HepG2 (cell line): ENCODE measurements around the gene SPATA33. TPM values are rescaled to one million over a fixed set of nuclear protein-coding genes. Genes with fewer than 3 reads are reported as not detected.
A peak's percentile ranks its signal among the peaks of the same experiment; 100 is the strongest.

Experiments
- ATAC-seq: fragments of 200-7000 bp; cut with Tn5 transposase; 3 replicates; pipeline ENCODE4 v1.9.1; 2020; ENCODE audit warnings: mild to moderate bottlenecking, moderate library complexity
- BruUV-seq: library from RNA; stranded (reverse); fragments of 400-500 nt; replicated peaks from 2 replicates; lab custom pipeline; 2021; lab: Mats Ljungman, UMichigan
- CTCF ChIA-PET: fragments of 300-600 bp; formaldehyde crosslinking; extraction: SDS; loops from one replicate; lab custom pipeline; 2021; ENCODE audit warnings: low total read pairs, inconsistent platforms, low intra/inter-chr PET ratio; lab: Yijun Ruan, JAX
- POLR2A ChIA-PET: fragments of 350-600 bp; sonication (Branson Sonifier 250); formaldehyde crosslinking; loops from one replicate; lab custom pipeline; 2020; ENCODE audit warnings: antibody characterized with exemption, inconsistent platforms; lab: Yijun Ruan, JAX
- DNase-seq: peaks from one replicate; pipeline ENCODE4 v3.0.0-alpha.2; 2015; ENCODE audit warnings: low spot score
- FAIRE-seq: peaks from 3 replicates; lab custom pipeline; 2011; peaks lifted over from hg19 to GRCh38; lab: Jason Lieb, UNC
- H2AFZ ChIP-seq: one replicate; pipeline ENCODE4 v1.6.1; 2011; ENCODE audit warnings: low read length, inconsistent platforms
- H3K27ac ChIP-seq: fragments of 300-600 bp; 3 replicates; pipeline ENCODE4 v1.8.0; 2011; ENCODE audit warnings: mixed run types, mild to moderate bottlenecking, mixed read lengths, low read length, inconsistent platforms; ENCODE audit not compliant: insufficient read depth; ENCODE audit errors: extremely low read length
- H3K27me3 ChIP-seq, 2 experiments: fragments of 200-600 bp in 1 of 2; 2 replicates in 1 of 2; 3 replicates in 1 of 2; pipeline versions ENCODE4 v1.6.0 to v1.8.0; 2011; ENCODE audit warnings: low read length in 2 of 2, mild to moderate bottlenecking in 2 of 2, moderate library complexity in 2 of 2, inconsistent platforms in 1 of 2; ENCODE audit not compliant: insufficient read depth in 2 of 2, control insufficient read depth in 1 of 2
- H3K36me3 ChIP-seq, 2 experiments: fragments of 200-600 bp in 1 of 2; replicated peaks in 1 of 2; 2 replicates in 1 of 2; 3 replicates in 1 of 2; pipeline versions ENCODE4 v1.5.1 to v1.8.0; 2011; ENCODE audit warnings: low read length in 2 of 2, inconsistent platforms in 1 of 2; ENCODE audit not compliant: insufficient read depth in 2 of 2, control insufficient read depth in 1 of 2
- H3K4me1 ChIP-seq: 2 replicates; pipeline ENCODE4 v1.5.1; 2012; ENCODE audit warnings: low read length, inconsistent platforms; ENCODE audit not compliant: insufficient read depth
- H3K4me2 ChIP-seq: 2 replicates; pipeline ENCODE4 v1.6.0; 2011; ENCODE audit warnings: low read depth, low read length, inconsistent platforms
- H3K4me3 ChIP-seq, 3 experiments: fragments of 200-600 bp in 1 of 3; sonication (generic), shearing (Covaris generic) in 1 of 3; replicated peaks in 1 of 3; 2 replicates each; pipeline ENCODE4 v1.5.1; 2011 to 2016; ENCODE audit warnings: low read length in 3 of 3, inconsistent platforms in 2 of 3, low read depth in 2 of 3, mild to moderate bottlenecking in 2 of 3, control low read depth in 1 of 3, mixed read lengths in 1 of 3; ENCODE audit not compliant: insufficient read depth in 1 of 3
- H3K79me2 ChIP-seq: one replicate; pipeline ENCODE4 v1.6.1; 2011; ENCODE audit warnings: low read length, inconsistent platforms; ENCODE audit not compliant: insufficient read depth
- H3K9ac ChIP-seq: 2 replicates; pipeline ENCODE4 v1.6.0; 2011; ENCODE audit warnings: mild to moderate bottlenecking, low read depth, low read length, inconsistent platforms; ENCODE audit not compliant: insufficient read depth
- H3K9me3 ChIP-seq: 2 replicates; pipeline ENCODE4 v1.5.1; 2012; ENCODE audit warnings: mild to moderate bottlenecking, low read length
- H4K20me1 ChIP-seq: 2 replicates; pipeline ENCODE4 v1.6.0; 2011; ENCODE audit warnings: inconsistent platforms, mild to moderate bottlenecking, low read length, moderate library complexity; ENCODE audit not compliant: insufficient read depth
- ATF7 ChIP-seq, 2 experiments: fragments of 450-650 bp in 1 of 2; sonication (generic) in 1 of 2; formaldehyde crosslinking in 1 of 2; IDR thresholded peaks; 2 replicates each; pipeline versions ENCODE4 v1.4.0 to v1.6.1; 2016 to 2020; ENCODE audit warnings: antibody characterized with exemption in 1 of 2, mild to moderate bottlenecking in 1 of 2, missing genetic modification reagents in 1 of 2
- NRL ChIP-seq: sonication (generic); formaldehyde crosslinking; IDR thresholded peaks from 2 replicates; pipeline ENCODE4 v1.5.0; 2020; ENCODE audit warnings: missing genetic modification reagents, mild to moderate bottlenecking, moderate library complexity, borderline replicate concordance
- XBP1 ChIP-seq: sonication (generic); formaldehyde crosslinking; IDR thresholded peaks from 2 replicates; pipeline ENCODE4 v1.5.0; 2020; ENCODE audit warnings: missing genetic modification reagents
- ZFX ChIP-seq: sonication (generic); formaldehyde crosslinking; IDR thresholded peaks from 2 replicates; pipeline ENCODE4 v1.4.0; 2020; ENCODE audit warnings: mild to moderate bottlenecking, low read depth, missing genetic modification reagents, moderate library complexity
- ZNF317 ChIP-seq: sonication (generic); formaldehyde crosslinking; IDR thresholded peaks from 2 replicates; pipeline ENCODE4 v1.5.0; 2020; ENCODE audit warnings: mild to moderate bottlenecking, missing genetic modification reagents
- ZNF350 ChIP-seq: sonication (generic); formaldehyde crosslinking; IDR thresholded peaks from 2 replicates; pipeline ENCODE4 v1.4.0; 2020; ENCODE audit warnings: mild to moderate bottlenecking, low read depth, missing genetic modification reagents, borderline replicate concordance
- ZNF549 ChIP-seq: sonication (generic); formaldehyde crosslinking; IDR thresholded peaks from 2 replicates; pipeline ENCODE4 v1.5.0; 2020; ENCODE audit warnings: missing genetic modification reagents
- ZNF572 ChIP-seq: sonication (generic); formaldehyde crosslinking; IDR thresholded peaks from 2 replicates; pipeline ENCODE4 v1.5.1; 2020; ENCODE audit warnings: mild to moderate bottlenecking, missing genetic modification reagents
- ZNF883 ChIP-seq: sonication (generic); formaldehyde crosslinking; IDR thresholded peaks from 2 replicates; pipeline ENCODE4 v1.5.1; 2020; ENCODE audit warnings: mild to moderate bottlenecking, missing genetic modification reagents; ENCODE audit errors: not compliant biosample characterization
- WGBS: methylation state at CpG from one replicate; pipeline ENCODE4 v1.1.6; 2017; ENCODE audit warnings: low lambda C conversion rate; 5-methylcytosine and 5-hydroxymethylcytosine counted together
- in situ Hi-C: cut with HindIII; loops from 2 replicates; pipeline ENCODE4 v1.10.0; 2017; ENCODE audit warnings: low pct_unique_long_range_greater_than_20kb; ENCODE audit not compliant: extremely low pct_ligation_motif_present
- intact Hi-C: fragments of 100-400 bp; cut with micrococcal nuclease; formaldehyde crosslinking; loops from one replicate; pipeline ENCODE4 v1.10.0; 2022; ENCODE audit not compliant: unreplicated experiment
- polyA plus RNA-seq, 8 experiments: library from polyadenylated mRNA; depleted of rRNA in 3 of 8; stranded (reverse) in 7 of 8; unstranded in 1 of 8; fragments of >200 nt; fragmentation: Illumina TruSeq in 4 of 8; extraction: Trizol in 4 of 8; gene quantifications; 2 replicates each; pipeline versions ENCODE4 v1.2.1 to v1.2.3, GENCODE V29; 2011 to 2016; ENCODE audit warnings: low read depth in 4 of 8, missing spikeins in 1 of 8, mixed read lengths in 1 of 8; ENCODE audit not compliant: insufficient read depth in 1 of 8
- total RNA-seq, 5 experiments: library from RNA; depleted of rRNA; stranded (reverse); fragments of >200 nt; fragmentation: Illumina TruSeq; extraction: Trizol; gene quantifications; 2 replicates each; pipeline ENCODE4 v1.2.3, GENCODE V29; 2016; ENCODE audit warnings: low read depth in 1 of 5
- TF ChIP-seq, protein P1 (sequence below): sonication (generic); formaldehyde crosslinking; IDR thresholded peaks from 2 replicates; pipeline ENCODE4 v1.5.1; 2020; ENCODE audit warnings: mild to moderate bottlenecking, missing genetic modification reagents, moderate library complexity
- TF ChIP-seq, protein P2 (sequence below): sonication (generic); formaldehyde crosslinking; IDR thresholded peaks from 2 replicates; pipeline ENCODE4 v1.5.0; 2020; ENCODE audit warnings: mild to moderate bottlenecking, missing genetic modification reagents, moderate library complexity
- TF ChIP-seq, protein P3 (sequence below): sonication (generic); formaldehyde crosslinking; IDR thresholded peaks from 2 replicates; pipeline ENCODE4 v1.5.0; 2020; ENCODE audit warnings: mild to moderate bottlenecking, missing genetic modification reagents, borderline replicate concordance

Gene SPATA33
- total and polyA plus RNA-seq, 2 of the 13 experiments (the other 11 are each of a cell fraction or from before 2014, with no cell fraction given) = 5.7 to 11.0 TPM

DNA sequence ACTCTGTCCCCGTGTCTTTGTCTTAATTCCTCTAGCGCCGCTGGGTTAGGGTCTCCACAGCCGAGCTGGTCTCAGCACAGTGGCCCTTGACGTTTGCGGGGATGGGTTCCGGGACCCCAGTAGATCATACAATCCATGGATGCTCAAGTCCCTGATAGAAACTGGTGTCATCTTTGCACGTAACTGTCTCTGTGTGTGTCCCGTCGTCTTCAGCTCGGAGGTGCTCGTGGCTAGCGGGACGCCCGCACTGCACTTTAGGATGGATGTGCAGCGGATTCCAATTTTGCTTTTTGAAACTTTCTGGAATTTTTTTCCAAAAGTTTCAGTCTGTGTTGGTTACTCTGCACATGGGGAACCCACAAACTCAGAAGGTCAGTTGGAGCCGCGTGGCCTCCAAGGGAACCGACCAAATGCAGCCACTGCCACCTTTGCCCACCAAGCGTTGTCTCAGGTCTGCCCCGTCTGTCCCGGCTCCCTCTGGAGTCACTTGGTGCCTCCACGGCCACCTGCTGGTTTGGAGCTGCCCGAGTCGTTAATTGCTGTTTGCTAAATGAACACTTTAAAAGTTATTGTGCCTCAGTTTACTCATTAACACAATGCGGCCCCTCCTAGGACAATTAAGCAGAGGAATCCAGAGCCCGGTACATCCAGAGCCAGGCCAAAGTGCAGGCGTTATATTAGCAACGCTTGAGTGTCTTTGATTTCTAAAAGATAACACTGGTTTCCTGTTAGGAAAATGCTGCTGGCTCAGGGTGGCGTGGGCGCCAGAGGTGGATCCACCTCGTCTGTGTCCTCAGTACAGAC is 49.5 kb upstream of the SPATA33 start:
- BruUV-seq = no TSS peak
- Histone ChIP-seq H2AFZ (no peak overlapping the region), H3K4me2 (peak overlapping the region; percentile 62), H3K79me2 (no peaks in the 10 kb centered on the region), H3K4me3 (peak overlapping the region in 1 of 3 experiments; percentile 9; a peak in 2 of 6 replicates), H3K36me3 (no peaks in the 10 kb centered on the region), H3K9me3 (no peaks in the 10 kb centered on the region), H4K20me1 (no peaks in the 10 kb centered on the region), H3K27ac (no peak overlapping the region), H3K27me3 (peaks cover 8 to 34% of the 10 kb centered on the region in 2 experiments), H3K9ac (no peak overlapping the region), H3K4me1 (peaks cover 28% of the 10 kb centered on the region)
- ChIA-PET CTCF (no interaction called here), POLR2A (no interaction called here)
- in situ Hi-C loops = no loop called here
- DNase-seq (no peak), ATAC-seq (peak; percentile 64), FAIRE-seq (no peak)
- 40% methylated on average over 32 of the region's 32 CpGs for WGBS
- intact Hi-C loops = no loop called here
- TF ChIP-seq, protein P1, sequence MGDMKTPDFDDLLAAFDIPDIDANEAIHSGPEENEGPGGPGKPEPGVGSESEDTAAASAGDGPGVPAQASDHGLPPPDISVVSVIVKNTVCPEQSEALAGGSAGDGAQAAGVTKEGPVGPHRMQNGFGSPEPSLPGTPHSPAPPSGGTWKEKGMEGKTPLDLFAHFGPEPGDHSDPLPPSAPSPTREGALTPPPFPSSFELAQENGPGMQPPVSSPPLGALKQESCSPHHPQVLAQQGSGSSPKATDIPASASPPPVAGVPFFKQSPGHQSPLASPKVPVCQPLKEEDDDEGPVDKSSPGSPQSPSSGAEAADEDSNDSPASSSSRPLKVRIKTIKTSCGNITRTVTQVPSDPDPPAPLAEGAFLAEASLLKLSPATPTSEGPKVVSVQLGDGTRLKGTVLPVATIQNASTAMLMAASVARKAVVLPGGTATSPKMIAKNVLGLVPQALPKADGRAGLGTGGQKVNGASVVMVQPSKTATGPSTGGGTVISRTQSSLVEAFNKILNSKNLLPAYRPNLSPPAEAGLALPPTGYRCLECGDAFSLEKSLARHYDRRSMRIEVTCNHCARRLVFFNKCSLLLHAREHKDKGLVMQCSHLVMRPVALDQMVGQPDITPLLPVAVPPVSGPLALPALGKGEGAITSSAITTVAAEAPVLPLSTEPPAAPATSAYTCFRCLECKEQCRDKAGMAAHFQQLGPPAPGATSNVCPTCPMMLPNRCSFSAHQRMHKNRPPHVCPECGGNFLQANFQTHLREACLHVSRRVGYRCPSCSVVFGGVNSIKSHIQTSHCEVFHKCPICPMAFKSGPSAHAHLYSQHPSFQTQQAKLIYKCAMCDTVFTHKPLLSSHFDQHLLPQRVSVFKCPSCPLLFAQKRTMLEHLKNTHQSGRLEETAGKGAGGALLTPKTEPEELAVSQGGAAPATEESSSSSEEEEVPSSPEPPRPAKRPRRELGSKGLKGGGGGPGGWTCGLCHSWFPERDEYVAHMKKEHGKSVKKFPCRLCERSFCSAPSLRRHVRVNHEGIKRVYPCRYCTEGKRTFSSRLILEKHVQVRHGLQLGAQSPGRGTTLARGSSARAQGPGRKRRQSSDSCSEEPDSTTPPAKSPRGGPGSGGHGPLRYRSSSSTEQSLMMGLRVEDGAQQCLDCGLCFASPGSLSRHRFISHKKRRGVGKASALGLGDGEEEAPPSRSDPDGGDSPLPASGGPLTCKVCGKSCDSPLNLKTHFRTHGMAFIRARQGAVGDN (CRISPR knock-in tag) = peak; percentile 33; the same call in 1 of the 2 replicates
- peak; percentile 42; the same call in 1 of the 2 replicates for TF ChIP-seq NRL (CRISPR knock-in tag)
- TF ChIP-seq ZFX (CRISPR knock-in tag) = 0 out of 2 replicates have a peak, but pooled peaks have one; percentile 16
- TF ChIP-seq, protein P2, sequence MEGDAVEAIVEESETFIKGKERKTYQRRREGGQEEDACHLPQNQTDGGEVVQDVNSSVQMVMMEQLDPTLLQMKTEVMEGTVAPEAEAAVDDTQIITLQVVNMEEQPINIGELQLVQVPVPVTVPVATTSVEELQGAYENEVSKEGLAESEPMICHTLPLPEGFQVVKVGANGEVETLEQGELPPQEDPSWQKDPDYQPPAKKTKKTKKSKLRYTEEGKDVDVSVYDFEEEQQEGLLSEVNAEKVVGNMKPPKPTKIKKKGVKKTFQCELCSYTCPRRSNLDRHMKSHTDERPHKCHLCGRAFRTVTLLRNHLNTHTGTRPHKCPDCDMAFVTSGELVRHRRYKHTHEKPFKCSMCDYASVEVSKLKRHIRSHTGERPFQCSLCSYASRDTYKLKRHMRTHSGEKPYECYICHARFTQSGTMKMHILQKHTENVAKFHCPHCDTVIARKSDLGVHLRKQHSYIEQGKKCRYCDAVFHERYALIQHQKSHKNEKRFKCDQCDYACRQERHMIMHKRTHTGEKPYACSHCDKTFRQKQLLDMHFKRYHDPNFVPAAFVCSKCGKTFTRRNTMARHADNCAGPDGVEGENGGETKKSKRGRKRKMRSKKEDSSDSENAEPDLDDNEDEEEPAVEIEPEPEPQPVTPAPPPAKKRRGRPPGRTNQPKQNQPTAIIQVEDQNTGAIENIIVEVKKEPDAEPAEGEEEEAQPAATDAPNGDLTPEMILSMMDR (CRISPR knock-in tag) = peak; percentile 33
- TF ChIP-seq ZNF317 = no peak
- TF ChIP-seq ZNF549 (CRISPR knock-in tag) = no peak
- no peak for TF ChIP-seq ATF7 (IDR thresholded peaks at IDR 0.05)
- no peak for TF ChIP-seq ATF7 (CRISPR knock-in tag; IDR thresholded peaks at IDR 0.05)
- TF ChIP-seq XBP1 (CRISPR knock-in tag) = no peak
- 0 out of 2 replicates have a peak, but pooled peaks have one; percentile 9 for TF ChIP-seq ZNF350 (CRISPR knock-in tag)
- TF ChIP-seq ZNF572 (CRISPR knock-in tag) = peak; percentile 70; the same call in 1 of the 2 replicates
- peak; percentile 20 for TF ChIP-seq ZNF883
- TF ChIP-seq, protein P3, sequence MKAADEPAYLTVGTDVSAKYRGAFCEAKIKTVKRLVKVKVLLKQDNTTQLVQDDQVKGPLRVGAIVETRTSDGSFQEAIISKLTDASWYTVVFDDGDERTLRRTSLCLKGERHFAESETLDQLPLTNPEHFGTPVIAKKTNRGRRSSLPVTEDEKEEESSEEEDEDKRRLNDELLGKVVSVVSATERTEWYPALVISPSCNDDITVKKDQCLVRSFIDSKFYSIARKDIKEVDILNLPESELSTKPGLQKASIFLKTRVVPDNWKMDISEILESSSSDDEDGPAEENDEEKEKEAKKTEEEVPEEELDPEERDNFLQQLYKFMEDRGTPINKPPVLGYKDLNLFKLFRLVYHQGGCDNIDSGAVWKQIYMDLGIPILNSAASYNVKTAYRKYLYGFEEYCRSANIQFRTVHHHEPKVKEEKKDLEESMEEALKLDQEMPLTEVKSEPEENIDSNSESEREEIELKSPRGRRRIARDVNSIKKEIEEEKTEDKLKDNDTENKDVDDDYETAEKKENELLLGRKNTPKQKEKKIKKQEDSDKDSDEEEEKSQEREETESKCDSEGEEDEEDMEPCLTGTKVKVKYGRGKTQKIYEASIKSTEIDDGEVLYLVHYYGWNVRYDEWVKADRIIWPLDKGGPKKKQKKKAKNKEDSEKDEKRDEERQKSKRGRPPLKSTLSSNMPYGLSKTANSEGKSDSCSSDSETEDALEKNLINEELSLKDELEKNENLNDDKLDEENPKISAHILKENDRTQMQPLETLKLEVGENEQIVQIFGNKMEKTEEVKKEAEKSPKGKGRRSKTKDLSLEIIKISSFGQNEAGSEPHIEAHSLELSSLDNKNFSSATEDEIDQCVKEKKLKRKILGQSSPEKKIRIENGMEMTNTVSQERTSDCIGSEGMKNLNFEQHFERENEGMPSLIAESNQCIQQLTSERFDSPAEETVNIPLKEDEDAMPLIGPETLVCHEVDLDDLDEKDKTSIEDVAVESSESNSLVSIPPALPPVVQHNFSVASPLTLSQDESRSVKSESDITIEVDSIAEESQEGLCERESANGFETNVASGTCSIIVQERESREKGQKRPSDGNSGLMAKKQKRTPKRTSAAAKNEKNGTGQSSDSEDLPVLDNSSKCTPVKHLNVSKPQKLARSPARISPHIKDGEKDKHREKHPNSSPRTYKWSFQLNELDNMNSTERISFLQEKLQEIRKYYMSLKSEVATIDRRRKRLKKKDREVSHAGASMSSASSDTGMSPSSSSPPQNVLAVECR (CRISPR knock-in tag) = peak; percentile 19; the same call in 1 of the 2 replicates
